GM12872 (cell line): ENCODE data around the gene NPHP4.

Experiments
- TF ChIP-seq, protein P1 (sequence below): IDR thresholded peaks from 3 replicates; pipeline ENCODE4 v1.5.1; 2011; ENCODE audit warnings: low read depth, mild to moderate bottlenecking, low read length, moderate library complexity; ENCODE audit not compliant: insufficient read depth

NPHP4 gene

DNA sequence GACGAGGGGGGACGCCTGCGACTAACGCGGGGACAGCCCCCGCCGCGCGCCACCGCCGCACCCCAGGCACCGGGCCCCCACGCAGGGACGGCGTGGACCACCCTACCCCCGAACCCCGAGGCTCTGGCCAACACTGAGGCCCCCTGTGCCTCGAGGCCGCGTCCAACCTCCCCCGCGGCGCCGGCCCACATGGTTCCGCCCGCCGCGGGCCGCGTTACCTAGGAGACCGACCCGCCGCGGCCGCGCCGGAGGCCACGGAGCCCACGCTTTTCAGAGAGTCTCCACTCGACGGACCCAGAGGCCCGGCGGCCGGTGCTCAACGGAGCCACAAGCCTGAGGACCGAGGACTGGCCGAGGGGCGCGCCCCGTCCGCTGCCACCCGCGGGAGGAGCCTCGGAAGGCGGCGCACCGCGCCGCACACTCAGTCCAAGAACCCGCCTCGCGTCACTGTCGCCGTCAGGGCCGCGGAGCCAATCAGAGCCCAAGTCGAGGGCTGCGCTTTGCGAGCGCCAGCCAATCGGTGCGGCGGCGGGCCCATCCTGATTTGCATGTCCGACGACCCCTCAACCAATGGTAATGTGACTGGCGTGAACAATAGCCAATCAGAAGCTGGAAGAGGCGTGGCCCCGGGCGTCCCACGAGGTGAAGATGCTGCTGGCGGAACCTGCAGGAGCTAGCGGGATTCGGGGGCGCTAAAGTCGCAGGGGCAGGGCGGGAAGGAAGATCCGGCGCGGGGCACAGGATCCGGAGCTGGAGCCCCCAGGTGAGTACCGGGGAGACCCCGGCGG is at the start of gene NPHP4:
Gene NPHP4 (minus strand): TSS at position 400 of the 788 bp plus-strand sequence. CDS start 6,136 bp downstream, outside the sequence.
- TF ChIP-seq, protein P1, sequence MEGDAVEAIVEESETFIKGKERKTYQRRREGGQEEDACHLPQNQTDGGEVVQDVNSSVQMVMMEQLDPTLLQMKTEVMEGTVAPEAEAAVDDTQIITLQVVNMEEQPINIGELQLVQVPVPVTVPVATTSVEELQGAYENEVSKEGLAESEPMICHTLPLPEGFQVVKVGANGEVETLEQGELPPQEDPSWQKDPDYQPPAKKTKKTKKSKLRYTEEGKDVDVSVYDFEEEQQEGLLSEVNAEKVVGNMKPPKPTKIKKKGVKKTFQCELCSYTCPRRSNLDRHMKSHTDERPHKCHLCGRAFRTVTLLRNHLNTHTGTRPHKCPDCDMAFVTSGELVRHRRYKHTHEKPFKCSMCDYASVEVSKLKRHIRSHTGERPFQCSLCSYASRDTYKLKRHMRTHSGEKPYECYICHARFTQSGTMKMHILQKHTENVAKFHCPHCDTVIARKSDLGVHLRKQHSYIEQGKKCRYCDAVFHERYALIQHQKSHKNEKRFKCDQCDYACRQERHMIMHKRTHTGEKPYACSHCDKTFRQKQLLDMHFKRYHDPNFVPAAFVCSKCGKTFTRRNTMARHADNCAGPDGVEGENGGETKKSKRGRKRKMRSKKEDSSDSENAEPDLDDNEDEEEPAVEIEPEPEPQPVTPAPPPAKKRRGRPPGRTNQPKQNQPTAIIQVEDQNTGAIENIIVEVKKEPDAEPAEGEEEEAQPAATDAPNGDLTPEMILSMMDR = no peak

DNA sequence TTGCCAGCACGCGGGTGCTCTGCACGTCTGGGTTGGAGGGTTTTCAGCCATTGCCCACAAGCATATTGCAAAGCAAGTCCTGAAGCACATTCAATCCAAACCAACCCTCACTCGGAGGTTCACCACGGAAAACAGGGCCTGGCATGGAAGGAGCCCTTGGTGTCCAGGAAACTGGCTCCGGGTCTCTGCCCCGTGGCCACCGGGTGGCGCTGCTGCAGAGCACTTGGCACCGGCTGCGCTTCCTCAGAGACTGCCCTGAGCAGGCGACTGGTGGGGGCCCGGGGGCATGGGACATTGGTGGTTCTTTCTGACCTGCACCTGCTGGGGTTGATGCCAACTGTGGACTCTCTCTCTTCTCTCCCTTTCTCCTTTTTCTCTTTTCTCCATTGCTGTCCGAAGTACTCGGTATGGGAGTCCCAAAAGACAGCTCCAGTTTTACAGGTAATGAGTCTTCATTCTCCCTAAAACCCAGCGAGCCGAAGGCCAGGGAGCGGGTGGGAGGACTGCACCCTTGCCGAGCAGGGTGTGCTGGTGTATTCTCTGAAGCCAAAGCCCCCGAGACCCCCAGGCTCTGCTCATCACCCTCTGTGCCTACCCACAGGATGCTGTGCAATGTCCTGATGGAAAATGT is 49.3 kb upstream of the NPHP4 start:
- TF ChIP-seq, protein P1 = peak; percentile 61

DNA sequence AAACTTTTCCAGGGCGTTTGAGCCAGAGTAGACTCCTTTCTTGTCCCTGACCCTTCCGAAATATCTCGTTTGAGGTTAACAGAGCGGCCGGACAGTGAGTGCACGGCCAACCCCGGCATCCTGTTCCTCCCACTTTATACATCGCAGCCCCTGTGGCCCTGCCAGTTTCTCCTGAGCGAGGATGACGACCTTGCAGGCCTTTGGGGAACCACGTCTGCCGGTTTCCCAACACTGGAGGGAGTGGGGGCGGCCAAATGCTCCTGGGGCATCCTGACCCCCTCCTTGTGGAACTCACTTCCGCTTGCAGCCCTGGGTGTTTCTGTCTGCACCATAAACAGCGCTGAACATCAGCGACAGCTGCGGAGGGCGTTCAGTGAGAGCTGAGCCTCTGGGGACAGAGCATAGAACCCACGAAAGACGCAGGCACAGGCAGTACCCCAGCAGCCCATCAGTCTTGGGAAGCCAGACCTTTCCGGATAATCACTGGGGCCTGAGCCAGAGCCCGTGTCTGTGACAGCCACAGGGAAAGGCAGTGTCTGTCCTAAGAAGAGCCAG is 48.7 kb upstream of the NPHP4 start:
- TF ChIP-seq, protein P1 = no peak

DNA sequence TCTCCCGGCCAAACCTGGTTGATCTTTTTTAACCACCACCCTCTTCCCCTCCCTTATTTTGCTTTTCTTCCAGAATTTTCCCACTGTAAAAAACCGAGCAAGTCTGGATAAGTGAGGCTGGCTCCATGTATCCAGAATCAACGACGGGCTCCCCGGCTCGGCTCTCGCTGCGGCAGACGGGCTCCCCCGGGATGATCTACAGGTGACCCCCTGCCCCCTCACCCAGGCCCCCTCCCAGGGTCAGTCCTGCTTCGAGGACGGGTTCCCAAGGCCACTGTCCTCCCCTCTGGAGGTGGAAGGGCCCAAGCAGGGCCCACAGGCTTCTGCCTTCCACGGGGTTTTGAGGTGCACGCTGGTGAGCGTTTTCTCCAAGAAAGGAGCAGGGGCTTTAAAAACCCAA is 48.2 kb upstream of the NPHP4 start:
- TF ChIP-seq, protein P1 = no peak

DNA sequence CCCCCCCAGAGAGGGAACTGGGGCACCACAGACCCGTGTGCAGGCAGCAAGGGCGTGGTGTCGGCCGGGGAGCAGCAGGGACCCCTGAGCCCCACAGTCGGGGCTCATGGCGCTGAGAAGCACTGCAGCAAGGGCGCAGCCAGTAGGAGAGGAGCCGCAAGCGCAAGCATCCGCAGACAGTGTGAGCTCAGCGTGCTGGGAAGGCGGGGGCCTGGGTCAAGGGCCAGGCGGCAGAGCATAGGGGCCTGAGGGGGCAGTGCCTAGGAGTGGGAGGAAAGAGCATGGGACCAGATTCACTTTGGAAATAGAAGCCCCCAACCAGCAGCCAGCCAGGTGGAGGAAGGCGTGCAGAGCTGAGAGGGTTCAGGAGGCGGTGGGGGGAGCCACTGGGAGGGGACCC is 46.8 kb upstream of the NPHP4 start:
- TF ChIP-seq, protein P1 = no peak

DNA sequence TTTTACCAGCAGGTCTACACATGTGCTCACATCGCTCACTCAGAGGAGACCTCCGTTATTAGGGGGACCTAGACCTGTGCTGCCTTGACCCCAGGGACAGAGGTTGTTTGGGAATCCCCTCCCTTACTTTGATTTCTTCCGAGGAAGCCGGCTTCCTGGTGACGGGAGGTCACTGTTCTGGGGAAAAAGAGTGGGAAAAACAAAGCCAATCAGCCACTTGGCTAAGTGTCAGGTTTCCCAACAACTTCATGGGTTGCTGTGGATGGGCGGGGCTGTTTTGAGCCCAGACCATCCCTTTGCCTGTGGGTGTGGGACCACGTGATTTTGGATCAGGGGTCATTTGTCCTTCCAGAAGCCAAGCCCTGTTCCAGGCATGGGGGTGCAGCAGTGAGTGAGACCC is 46.4 kb upstream of the NPHP4 start:
- TF ChIP-seq, protein P1 = no peak

GRCh38 chr1:6037338-6037762 is 45.1 kb upstream of the NPHP4 start:
- TF ChIP-seq, protein P1 = no peak
